Left kidney (tissue), 2 donors: Measurements from ENCODE around the gene URI1. TPM values are rescaled to one million over a fixed set of nuclear protein-coding genes. Genes with fewer than 3 reads are reported as not detected.
A peak's percentile ranks its signal among the peaks of the same experiment; 100 is the strongest.

Experiments
- DNase-seq: peaks from one replicate; pipeline ENCODE4 v3.0.0-alpha.2; 2013
- polyA plus RNA-seq: library from polyadenylated mRNA; unstranded; fragments of 120-200 nt; gene quantifications from one replicate; pipeline ENCODE4 v1.2.1, GENCODE V29; 2013; ENCODE audit not compliant: insufficient read length

Gene URI1
- polyA plus RNA-seq, 1 donor, result 115 TPM

DNA sequence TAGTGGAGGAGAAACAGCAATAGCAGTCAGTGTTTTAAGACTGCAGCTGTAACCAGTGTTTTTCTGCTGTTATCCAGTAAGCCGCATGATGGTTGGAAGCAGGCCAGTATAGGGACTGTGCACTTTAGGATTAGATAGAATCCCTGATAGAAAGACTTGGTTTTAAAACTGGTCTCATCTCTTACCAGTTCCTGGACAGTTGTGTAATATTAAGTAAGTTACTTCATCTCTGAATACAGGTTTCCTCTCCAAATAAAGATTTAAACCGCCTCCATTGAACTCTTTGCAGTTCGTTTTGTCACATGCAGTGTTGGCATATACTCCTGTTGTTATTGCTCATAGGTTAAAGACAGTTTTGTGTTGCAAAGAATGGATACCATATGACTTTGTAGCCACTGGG is 25.6 kb downstream of the URI1 start:
- DNase-seq, result no peak

DNA sequence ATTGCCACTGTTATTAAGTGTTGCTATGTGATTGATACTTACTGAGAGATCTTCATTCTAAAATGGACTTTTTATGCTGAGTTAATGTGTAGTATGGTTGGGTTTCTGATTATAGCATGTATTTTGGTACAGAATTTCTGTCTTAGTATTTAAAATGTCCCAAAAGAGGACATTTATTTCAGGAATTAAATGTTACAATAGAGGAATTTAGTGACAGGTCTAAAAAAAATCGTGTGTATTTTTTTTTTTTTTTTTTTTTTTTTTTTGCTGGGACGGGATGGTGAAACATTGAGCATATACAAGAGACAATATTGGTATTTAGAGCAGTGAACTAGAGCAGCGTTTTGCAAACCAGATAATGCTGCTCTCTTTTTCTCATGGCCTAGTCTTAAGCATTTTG is 27.9 kb downstream of the URI1 start:
- no peak for DNase-seq

DNA sequence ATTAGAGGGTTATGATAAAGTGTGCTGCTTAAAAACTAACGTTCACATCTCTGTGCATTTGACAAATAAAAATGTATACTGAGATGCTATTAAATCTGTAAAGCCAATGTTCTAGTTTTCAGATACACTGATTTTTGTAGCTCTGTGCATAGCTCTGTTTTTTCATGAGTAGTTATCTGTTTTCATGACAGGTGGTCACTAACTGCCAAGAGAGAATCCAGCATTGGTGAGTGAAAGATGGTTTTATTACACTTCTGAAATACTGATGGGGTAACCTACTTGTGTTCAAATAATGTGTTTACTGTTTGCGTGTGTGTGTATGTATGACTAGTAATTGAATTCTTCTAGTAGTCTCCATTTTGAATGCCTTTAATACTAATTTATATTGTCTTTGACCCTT is 29.0 kb downstream of the URI1 start:
- DNase-seq, result no peak

DNA sequence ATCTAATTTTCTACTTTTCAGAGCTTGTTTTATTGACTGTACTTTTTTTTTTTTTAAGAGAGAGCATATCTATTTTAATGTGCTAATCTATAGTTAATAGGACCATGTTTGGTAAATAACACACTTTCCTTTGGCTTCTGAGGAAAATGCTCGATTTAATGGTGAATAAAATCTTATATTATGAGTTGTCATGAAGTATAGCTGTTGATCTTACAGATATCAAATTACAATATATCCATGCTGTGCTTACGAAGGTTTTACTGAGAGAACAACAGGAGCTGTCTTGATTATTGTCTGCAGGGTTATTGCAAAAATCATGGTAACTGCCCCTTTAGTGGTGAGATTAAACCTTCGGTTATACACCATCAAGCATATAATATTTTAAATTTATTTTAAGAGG is 29.6 kb downstream of the URI1 start:
- DNase-seq, result no peak

DNA sequence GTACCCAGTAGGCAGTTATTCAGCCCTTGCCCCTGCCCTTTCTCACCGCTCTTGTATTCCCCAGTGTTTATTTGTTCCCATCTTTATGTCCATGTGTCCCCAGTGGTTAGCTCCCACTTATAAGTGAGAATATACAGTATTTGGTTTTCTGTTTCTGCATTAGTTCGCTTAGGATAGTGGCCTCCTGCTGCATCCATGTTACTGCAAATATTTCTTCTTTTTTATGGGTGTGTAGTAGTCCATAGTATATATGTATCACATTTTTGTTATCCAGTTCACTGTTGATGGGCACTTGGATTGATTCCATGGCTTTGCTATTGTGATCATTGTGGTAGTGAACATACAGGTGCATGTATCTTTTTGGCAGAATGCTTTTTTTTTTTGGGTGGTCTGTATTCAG is 32.7 kb downstream of the URI1 start:
- no peak for DNase-seq

DNA sequence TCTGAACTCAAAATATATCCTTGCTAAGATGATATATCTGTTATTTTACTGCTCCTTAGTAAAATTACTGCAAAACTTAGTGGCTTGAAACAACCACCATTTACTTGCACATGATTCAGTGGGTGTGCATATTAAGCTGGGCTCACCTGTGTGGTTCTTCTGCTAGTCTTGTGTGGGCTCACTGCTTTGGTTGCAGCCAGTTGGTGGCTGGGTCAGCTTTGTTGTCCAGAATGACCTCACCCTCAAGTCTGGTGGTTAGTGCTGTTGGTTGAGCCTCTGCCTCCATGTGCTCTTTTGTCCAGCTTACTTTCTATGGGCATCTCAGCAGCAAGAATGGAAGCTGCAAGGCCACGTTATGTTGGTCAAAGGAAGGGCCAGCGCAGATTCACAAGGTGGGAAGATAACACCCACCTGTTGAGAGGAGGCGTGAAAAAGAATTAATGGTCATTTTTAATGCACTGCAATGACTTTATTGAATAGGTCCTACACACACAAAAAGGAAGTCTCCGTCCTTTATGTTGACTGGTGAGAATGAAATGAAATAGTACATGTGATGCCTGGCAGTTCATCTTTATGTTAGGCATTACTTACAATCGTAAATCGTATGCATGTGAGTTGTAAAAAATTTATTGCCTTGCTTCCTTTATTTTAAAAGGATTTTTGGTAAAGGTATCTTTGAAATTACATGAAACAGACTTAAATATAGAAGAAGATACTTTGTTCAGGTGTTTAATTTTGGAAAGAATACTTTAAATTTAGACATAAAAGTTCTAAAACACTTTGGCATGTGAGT is 34.3 kb downstream of the URI1 start:
- DNase-seq, result no peak

DNA sequence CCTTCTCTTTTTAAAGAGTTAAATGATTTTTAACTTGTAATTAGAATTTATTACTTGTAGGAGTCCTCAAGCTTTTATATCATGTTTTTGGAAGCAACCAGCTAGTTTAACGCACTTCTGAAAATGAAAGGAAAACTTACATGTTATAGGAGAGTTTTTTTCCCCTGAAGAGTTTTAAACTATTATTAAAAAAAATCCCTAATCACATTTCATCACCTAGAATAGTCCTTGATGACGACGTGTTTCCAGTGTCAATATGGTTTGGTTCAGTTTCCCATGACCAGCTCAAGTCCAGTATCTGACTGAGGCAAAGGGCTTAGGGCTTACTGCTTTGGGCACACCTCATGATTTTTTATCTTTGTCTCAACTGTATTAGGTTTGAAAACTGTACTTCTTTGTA is 36.0 kb downstream of the URI1 start:
- no peak for DNase-seq

DNA sequence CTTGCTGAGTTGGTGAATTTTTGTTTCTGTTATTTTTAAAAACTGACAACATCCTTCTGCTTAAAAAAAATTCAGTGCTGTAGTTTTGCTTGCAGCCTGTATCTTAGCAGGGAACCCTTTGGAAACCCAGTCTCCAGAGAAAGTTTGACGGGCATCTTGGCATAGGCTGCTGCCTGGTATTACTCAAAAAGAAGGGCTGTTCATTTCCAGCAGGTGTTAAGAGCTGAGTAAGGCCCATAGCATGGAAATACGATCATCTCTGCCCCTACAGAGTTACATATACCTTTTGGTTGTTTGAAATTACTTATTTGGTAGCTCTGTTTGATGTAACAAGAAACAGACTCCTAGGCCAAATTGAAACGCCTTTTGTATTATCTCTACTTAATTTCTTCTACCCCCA is 41.5 kb downstream of the URI1 start:
- no peak for DNase-seq

DNA sequence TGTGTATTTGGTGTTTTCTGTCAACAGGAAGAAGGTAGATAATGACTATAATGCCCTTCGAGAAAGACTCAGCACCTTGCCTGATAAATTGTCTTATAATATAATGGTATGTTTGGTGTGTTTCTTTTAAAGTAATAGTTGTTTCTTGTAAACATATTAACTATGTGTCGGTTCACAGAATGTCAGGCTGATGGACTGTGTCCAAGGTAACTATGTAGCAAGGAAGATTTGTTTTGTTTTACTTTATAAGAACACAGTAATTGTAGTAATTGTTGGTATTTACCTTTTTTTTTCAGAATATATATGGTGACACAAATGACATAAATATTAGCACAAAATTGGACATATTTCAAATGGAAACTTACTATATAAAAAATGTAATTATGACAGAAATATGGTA is 43.2 kb downstream of the URI1 start:
- DNase-seq, result no peak

DNA sequence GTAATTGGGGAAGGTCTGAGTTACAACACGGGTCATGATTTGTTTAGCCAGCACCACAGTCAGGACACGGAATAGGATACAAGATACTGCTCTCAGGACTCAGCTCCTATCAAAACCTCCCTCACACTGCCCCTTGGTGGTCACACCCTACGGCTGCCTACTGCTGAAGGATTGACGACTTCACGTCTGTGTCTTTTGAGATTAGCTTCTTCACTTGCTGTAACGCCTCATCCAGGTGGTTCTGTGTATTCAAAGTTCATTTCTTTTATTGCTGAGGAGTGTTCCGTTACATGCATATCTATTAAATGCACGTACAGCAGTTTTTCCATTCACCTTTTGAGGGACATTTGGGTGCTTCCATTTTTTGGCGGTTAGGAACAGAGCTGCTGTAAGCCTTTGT is 46.3 kb downstream of the URI1 start:
- DNase-seq, result no peak

DNA sequence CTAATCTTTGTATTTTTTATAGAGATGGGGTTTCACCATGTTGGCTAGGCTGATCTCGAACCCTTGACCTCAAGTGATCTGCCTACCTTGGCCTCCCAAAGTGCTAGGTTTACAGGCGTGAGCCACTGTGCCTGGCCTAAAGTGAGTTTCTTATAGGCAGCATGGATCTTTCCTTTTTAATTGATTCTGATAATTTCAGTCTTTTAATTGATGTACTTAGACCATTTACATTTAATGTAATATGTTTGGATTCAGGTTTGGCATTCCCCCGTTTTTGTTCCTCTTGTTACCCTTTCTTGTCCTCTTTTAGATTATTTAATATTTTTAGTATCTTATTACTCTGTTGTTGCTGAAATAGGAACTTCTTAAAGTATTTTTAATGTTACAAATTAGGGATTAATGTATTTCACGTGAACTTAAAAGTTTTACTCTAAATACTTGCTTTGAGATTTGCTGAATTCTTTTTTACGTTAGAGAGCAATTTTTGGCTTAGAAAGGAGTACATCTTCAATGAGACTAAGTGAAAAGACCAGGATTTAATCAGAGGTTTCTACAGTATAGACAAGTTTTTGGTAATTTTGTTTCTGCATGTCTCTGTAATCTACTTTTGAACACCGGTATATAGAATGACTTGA is 50.3 kb downstream of the URI1 start:
- no peak for DNase-seq

DNA sequence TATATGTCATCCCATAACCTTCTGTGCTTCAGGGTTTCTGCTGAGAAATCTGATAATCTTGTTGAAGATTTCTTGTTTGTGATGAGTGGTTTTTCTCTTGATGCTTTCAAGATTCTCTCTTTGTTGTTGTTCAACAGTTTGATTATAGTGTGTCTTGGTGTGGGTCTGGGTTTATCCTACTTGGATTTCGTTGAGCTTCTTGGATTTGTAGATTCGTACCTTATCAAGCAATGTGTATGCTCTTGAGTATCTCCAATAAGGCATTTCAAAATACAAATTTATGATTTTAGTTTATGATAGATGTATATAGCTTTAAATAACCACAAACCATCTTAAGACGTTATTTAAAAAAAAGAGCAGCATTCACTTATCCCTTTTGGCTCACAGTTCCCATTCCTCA is 57.5 kb downstream of the URI1 start:
- DNase-seq, result no peak

DNA sequence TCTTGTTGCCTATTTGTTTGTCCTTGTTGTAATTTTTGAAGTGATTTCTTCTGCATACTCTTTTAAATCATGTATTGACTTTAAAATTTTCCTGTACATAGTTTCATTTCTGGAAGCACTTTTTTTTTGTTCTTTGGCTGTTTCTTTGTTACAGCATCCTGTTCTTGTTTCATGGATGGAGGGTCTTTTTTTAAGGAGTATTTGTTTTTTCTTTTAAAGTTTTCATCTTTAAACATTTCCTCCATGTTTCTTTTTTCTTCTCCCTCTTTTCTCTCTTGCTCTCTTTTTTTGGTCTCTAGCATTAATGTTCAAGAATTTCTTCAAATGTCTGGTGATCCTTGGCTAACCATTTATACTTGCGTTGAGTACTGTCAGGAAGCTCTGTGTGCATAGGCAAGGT is 58.8 kb downstream of the URI1 start:
- DNase-seq, result no peak

DNA sequence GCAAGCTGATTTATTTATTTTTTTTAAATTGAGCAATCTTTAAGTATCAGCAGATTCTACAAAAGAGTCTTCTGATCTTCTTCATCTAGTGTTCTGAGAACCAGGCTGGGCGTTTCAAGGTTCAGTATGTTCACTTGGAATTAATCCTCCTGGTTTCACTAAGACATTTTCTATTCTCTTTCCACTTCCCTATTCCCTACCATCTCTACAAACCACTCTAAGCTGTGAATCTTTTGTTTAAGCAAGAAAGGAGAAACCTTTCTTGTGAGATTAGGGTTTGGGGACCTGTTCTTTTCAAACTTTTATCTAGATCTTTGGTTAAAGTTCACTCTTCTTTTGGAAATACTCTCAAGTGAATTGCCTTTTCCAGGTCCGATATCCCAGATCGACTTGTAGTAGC is 59.3 kb downstream of the URI1 start:
- no peak for DNase-seq

DNA sequence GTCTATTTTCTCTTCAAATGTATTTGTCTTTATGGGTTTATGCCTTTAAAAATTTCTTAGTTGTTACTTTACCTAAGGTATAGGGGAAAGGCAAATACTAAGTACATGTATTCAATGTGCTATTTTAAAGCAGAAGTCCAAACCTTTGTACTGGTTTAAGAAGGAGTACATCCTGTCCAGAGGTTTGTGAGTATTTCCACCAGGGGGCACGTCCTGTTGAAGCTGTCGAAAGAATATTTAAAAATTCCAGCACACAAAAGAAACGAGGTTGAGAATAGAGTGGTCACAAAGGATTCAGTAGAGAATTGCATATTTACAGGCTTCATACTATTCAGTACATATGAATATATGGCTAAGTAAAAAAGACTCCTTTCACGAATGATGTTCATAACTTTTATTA is 59.8 kb downstream of the URI1 start:
- DNase-seq, result no peak

DNA sequence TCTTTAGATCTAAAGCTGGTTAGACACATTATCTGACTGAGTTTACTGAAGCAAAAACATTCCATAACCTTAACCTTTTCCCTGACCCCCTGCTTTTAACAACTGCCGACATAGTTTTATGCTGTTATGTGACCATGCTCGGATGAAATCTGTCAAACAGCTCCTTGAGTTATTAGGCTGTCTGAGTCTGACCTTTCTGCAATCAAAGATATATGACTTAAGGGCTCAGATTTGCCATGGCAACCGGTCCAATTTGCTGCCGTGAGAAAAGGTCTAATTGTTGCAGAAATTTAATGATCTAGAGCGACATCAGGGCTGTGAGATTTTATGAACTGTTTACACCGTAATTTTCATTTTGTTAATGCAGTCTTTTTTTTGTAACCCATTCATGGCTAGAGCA is 61.8 kb downstream of the URI1 start:
- DNase-seq, result peak; percentile 25

DNA sequence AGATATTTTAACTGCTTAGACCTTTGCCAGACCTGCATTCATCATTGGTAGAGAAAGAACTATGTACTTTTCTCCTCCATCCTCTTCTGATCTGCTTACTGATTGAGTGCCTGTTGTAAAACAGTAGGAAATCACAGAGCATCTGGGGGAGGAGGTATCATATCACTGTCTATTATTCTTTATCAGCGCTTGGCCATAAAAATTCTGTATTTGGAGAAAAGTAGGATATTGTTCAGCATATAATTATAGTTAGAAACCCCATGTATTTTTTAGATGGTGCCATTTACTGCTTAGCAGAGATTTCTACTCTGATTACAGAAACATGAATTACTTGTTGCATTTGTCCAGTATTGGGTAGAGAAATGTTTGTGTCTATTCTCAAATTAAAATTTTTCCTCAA is 62.4 kb downstream of the URI1 start:
- no peak for DNase-seq

DNA sequence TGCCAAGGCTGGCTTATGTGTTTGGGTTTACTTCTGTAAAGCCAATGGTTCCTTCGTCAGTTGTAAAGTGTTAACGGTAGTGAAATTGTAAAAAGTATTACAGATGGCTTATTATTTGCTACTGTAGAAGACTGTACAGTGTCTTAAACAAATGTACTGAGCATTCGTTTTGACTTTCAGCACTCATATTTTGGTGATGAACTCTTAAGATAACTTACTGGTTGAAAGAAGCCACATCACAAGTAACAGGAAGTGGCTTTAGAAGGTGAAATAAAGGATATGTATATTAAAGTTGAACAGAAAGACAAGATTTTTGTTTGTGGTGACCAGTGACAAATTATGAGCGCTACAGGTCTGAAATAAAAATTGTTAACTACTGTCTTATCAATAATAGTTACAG is 64.2 kb downstream of the URI1 start:
- no peak for DNase-seq

DNA sequence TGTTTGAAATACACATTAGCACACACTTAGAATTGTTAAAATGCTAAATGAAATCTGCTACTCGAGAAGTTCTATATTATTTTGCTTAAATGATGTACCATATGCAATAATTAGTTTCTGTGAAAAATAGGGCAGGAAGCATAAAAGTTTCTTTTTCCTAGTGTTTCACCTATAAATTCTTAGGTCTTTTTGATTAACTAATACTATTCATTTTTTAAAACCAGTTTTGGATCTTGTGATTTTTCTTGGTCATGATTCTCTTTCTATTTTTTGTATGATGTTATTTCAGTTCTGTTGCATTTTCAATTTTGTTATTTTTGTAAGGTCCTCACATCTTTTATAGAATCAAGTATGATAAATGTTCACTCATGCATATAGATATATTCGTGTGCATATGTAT is 66.1 kb downstream of the URI1 start:
- DNase-seq, result no peak

DNA sequence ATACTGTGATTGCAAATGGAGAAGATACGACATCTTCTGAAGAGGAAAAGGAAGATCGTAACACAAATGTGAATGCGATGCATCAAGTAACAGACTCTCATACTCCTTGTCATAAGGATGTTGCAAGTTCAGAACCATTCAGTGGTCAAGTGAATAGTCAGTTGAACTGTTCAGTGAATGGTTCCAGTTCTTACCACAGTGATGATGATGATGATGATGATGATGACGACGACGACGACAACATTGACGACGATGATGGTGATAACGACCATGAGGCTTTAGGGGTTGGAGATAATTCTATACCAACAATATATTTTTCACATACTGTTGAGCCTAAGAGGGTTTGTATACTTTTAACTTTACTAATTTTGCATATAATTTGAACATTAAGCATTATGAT is 67.0 kb downstream of the URI1 start:
- no peak for DNase-seq

DNA sequence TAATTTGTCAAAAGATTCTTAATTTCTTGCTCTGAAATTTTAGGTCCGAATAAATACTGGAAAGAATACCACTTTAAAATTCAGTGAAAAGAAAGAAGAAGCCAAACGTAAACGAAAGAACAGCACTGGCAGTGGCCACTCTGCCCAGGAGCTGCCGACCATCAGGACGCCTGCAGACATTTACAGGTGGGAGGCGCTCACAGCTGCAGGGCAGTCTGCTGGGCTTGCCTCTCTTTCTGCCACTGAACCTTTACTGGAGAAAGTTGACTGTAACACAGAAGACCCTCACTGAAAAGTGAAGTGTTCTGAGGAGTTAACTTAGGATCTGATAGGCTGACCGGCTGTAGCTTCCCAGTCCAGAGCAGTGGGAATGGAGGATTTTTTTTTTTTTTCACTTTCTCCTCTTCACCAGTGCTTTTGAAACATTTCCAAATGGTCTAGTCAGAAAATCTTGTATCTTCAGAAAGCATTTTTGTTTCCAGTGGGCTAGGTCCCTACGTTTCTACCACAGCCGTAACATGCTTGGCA is 69.1 kb downstream of the URI1 start:
- no peak for DNase-seq

DNA sequence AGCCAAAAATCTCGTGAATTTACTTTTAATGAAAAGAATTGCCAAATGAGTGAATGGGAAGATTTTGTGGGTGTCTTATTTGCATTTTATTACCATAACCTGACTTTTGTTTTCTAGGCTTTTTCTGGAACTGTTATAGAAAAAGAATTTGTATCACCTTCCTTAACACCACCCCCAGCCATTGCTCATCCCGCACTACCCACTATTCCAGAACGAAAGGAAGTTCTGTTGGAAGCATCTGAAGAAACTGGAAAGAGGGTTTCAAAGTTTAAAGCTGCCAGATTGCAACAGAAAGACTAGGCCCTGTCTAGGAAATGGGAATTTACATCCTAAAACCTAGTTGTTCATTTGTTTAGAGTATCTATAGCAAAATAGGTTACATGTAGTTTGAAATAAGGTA is 72.7 kb downstream of the URI1 start:
- DNase-seq, result no peak

DNA sequence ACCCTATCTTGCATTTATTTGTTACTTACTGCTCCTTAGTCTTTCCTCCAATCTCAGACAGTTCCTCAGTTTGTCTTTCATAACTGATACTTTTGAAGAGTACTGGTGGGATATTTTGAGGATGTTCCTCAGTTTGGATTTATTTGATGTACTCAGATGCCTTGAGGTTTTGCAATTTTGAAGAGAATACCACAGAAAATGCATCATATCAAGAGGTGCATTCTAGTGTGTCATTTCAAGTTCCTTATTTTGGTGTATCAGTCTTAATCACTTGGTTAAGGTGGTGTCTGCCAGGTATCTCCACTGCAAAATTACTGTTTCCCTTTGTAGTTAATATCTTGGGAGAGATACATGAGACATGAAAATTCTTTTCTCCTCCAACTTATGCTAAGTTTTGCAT is 75.1 kb downstream of the URI1 start:
- no peak for DNase-seq

DNA sequence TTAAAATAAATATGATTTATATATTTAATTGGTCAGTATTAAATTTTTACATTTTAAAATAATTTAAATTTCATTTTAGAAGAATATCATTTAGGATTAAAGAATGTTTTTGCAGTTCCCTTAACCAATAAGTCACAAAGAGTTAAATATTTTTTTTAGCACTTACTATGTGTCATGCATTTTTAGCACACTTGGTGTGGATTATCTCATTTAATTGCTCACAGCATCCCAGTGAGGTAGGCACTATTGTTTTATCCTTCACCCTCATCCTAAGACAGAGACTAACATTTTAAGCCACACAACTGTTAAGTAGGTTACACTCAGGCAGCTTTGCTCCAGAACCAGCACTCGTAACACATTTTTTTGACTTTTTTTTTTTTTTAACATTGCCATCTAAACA is 78.2 kb downstream of the URI1 start:
- DNase-seq, result no peak
